NCI-H187 treated with DMSO at 0.1 percent for 48 hours (cell line): ENCODE measurements around the gene WDR33.

Experiments
- DNase-seq: peaks from one replicate; lab custom pipeline; 2025; lab: John Stamatoyannopoulos, UW

The WDR33 gene

GRCh38 chr2:127694986-127695385 lies 116.0 kb downstream of the WDR33 start:
- DNase-seq = no peak

GRCh38 chr2:127690696-127691095 lies 120.3 kb downstream of the WDR33 start:
- no peak for DNase-seq

GRCh38 chr2:127688405-127688804 lies 122.6 kb downstream of the WDR33 start:
- no peak for DNase-seq

- DNase-seq = no peak
Observed at GRCh38 chr2:127685410-127686080, 125.4 kb downstream of the WDR33 start.

GRCh38 chr2:127683757-127684156 lies 127.2 kb downstream of the WDR33 start:
- no peak for DNase-seq

- DNase-seq = no peak
Observed at GRCh38 chr2:127683056-127683455, 127.9 kb downstream of the WDR33 start.

- DNase-seq = no peak
Observed at GRCh38 chr2:127681976-127682857, 128.8 kb downstream of the WDR33 start.

- no peak for DNase-seq
Observed at GRCh38 chr2:127681288-127681804, 129.6 kb downstream of the WDR33 start.

GRCh38 chr2:127680706-127681287 lies 130.2 kb downstream of the WDR33 start:
- no peak for DNase-seq

GRCh38 chr2:127679680-127680361 lies 131.2 kb downstream of the WDR33 start:
- DNase-seq = no peak

- no peak for DNase-seq
Observed at GRCh38 chr2:127678991-127679390, 132.0 kb downstream of the WDR33 start.

- no peak for DNase-seq
Observed at GRCh38 chr2:127678531-127678930, 132.4 kb downstream of the WDR33 start.

- DNase-seq = no peak
Observed at GRCh38 chr2:127676906-127677305, 134.1 kb downstream of the WDR33 start.

GRCh38 chr2:127675331-127676261 lies 135.4 kb downstream of the WDR33 start, which contains the start of gene LIMS2:
Gene LIMS2 (minus strand): TSS chr2:127675530. CDS start chr2:127675024, 506 bp downstream.
- DNase-seq = no peak

GRCh38 chr2:127674241-127675209 lies 136.4 kb downstream of the WDR33 start:
- no peak for DNase-seq

GRCh38 chr2:127673291-127674069 lies 137.5 kb downstream of the WDR33 start:
- no peak for DNase-seq

- DNase-seq = no peak
Observed at GRCh38 chr2:127672341-127673224, 138.4 kb downstream of the WDR33 start.
